DND-41 (cell line): Measurements from ENCODE around the gene ANKRD39.

ENCODE experiments used
- ATAC-seq: fragments of 200-7000 bp; cut with Tn5 transposase; 3 replicates; pipeline ENCODE4 v1.9.1; 2021; ENCODE audit warnings: low read depth; ENCODE audit not compliant: insufficient read depth
- DNase-seq: peaks from one replicate; pipeline ENCODE4 v3.0.0-alpha.2; 2020
- H2AFZ ChIP-seq: 2 replicates; pipeline ENCODE4 v1.6.0; 2012; ENCODE audit warnings: low read depth, low read length
- H3K27ac ChIP-seq: 2 replicates; pipeline ENCODE4 v1.5.1; 2012; ENCODE audit warnings: low read length, inconsistent platforms
- H3K27me3 ChIP-seq: fragments of 200-600 bp; sonication (generic); 2 replicates; pipeline ENCODE4 v1.6.0; 2012; ENCODE audit warnings: low read length, mild to moderate bottlenecking, inconsistent platforms; ENCODE audit not compliant: insufficient read depth, poor library complexity
- H3K36me3 ChIP-seq: 2 replicates; pipeline ENCODE4 v1.5.1; 2012; ENCODE audit warnings: low read length, inconsistent platforms; ENCODE audit not compliant: insufficient read depth
- H3K4me1 ChIP-seq: 2 replicates; pipeline ENCODE4 v1.5.1; 2012; ENCODE audit warnings: mild to moderate bottlenecking, low read length; ENCODE audit not compliant: insufficient read depth
- H3K4me2 ChIP-seq: 2 replicates; pipeline ENCODE4 v1.6.0; 2012; ENCODE audit warnings: mild to moderate bottlenecking, moderate library complexity, low read length, inconsistent platforms; ENCODE audit not compliant: insufficient read depth
- H3K4me3 ChIP-seq, 2 experiments: fragments of 200-600 bp in 1 of 2; shearing (Covaris generic) in 1 of 2; 2 replicates each; pipeline ENCODE4 v1.5.1; 2012 to 2016; ENCODE audit warnings: inconsistent platforms in 2 of 2, low read length in 2 of 2, mild to moderate bottlenecking in 2 of 2, low read depth in 1 of 2, moderate library complexity in 1 of 2
- H3K79me2 ChIP-seq: 2 replicates; pipeline ENCODE4 v1.6.0; 2012; ENCODE audit warnings: low read length, inconsistent platforms; ENCODE audit not compliant: insufficient read depth
- H3K9ac ChIP-seq: 2 replicates; pipeline ENCODE4 v1.6.0; 2012; ENCODE audit warnings: low read depth, mild to moderate bottlenecking, inconsistent platforms, low read length, moderate library complexity
- H3K9me3 ChIP-seq: 2 replicates; pipeline ENCODE4 v1.5.1; 2012; ENCODE audit warnings: low read length, moderate library complexity, mild to moderate bottlenecking, inconsistent platforms; ENCODE audit not compliant: insufficient read depth, severe bottlenecking
- H4K20me1 ChIP-seq: 2 replicates; pipeline ENCODE4 v1.6.0; 2012; ENCODE audit warnings: low read length; ENCODE audit not compliant: insufficient read depth
- CTCF ChIP-seq: IDR thresholded peaks from 2 replicates; pipeline ENCODE4 v1.5.1; 2012; ENCODE audit warnings: borderline replicate concordance, low read length, moderate library complexity, mild to moderate bottlenecking; ENCODE audit not compliant: poor library complexity, severe bottlenecking; ENCODE audit errors: extremely low read depth
- EZH2 ChIP-seq: IDR thresholded peaks from 3 replicates; pipeline ENCODE4 v1.6.1; 2012; ENCODE audit warnings: borderline replicate concordance, low read depth, mild to moderate bottlenecking, moderate library complexity, low read length, inconsistent platforms; ENCODE audit not compliant: severe bottlenecking

The ANKRD39 gene

GRCh38 chr2:96844405-96844808, 13.4 kb downstream of the ANKRD39 start:
- no peak overlapping the region for H3K4me2 ChIP-seq
- no peak overlapping the region for H2AFZ ChIP-seq
- no peaks in the 10 kb centered on the region for H3K9me3 ChIP-seq
- peaks cover 42% of the 10 kb centered on the region for H3K36me3 ChIP-seq
- no peaks in the 10 kb centered on the region for H3K27me3 ChIP-seq
- H3K79me2 ChIP-seq, result no peaks in the 10 kb centered on the region
- TF ChIP-seq EZH2 (no peak), CTCF (no peak)
- H3K4me1 ChIP-seq, result no peaks in the 10 kb centered on the region
- DNase-seq (no peak), ATAC-seq (no peak)
- no peak overlapping the region for H3K9ac ChIP-seq
- no peak overlapping the region for H3K4me3 ChIP-seq
- H3K27ac ChIP-seq, result no peak overlapping the region
- no peaks in the 10 kb centered on the region; the same call in none of the 2 replicates for H4K20me1 ChIP-seq

- peak within 1 kb of the TSS; percentile 47; the same call in 1 of the 2 replicates for H3K27ac ChIP-seq
- peaks cover 46% of the 10 kb centered on the region for H3K36me3 ChIP-seq
- H3K9me3 ChIP-seq, result no peaks in the 10 kb centered on the region
- no peak within 1 kb of the TSS for H2AFZ ChIP-seq
- H3K4me3 ChIP-seq, result no peak within 1 kb of the TSS
- ATAC-seq (no peak), DNase-seq (no peak)
- no peaks in the 10 kb centered on the region for H3K79me2 ChIP-seq
- H4K20me1 ChIP-seq, result no peaks in the 10 kb centered on the region; the same call in none of the 2 replicates
- H3K27me3 ChIP-seq, result no peaks in the 10 kb centered on the region
- H3K4me1 ChIP-seq, result no peaks in the 10 kb centered on the region
- H3K9ac ChIP-seq, result no peak within 1 kb of the TSS
- H3K4me2 ChIP-seq, result no peak within 1 kb of the TSS
- no peak for TF ChIP-seq EZH2
- TF ChIP-seq CTCF, result no peak
Observed at GRCh38 chr2:96843538-96844268, 14.1 kb downstream of the ANKRD39 start, which contains the start of gene ANKRD23. ANKRD23 (minus strand) TSS chr2:96844021; CDS start chr2:96843992, 29 bp downstream.

GRCh38 chr2:96842600-96842999, 15.2 kb downstream of the ANKRD39 start:
- TF ChIP-seq CTCF (no peak), EZH2 (no peak)
- H3K27ac ChIP-seq, result no peak overlapping the region; the same call in 1 of the 2 replicates
- no peak overlapping the region for H3K4me3 ChIP-seq
- ATAC-seq (no peak), DNase-seq (no peak)
- H4K20me1 ChIP-seq, result peaks cover 8% of the 10 kb centered on the region
- no peaks in the 10 kb centered on the region for H3K9me3 ChIP-seq
- H3K4me1 ChIP-seq, result no peaks in the 10 kb centered on the region
- peaks cover 46% of the 10 kb centered on the region for H3K36me3 ChIP-seq
- H3K9ac ChIP-seq, result no peak overlapping the region
- H3K4me2 ChIP-seq, result no peak overlapping the region
- no peaks in the 10 kb centered on the region for H3K27me3 ChIP-seq
- no peak overlapping the region for H2AFZ ChIP-seq
- no peaks in the 10 kb centered on the region for H3K79me2 ChIP-seq
